Uterus (tissue), 2 donors: Measurements from ENCODE around the gene MCUB.

Source experiments
- CTCF ChIP-seq, 4 experiments: fragments of 200-600 bp in 2 of 4; fragments of 450-650 bp in 2 of 4; sonication (generic) in 2 of 4; IDR thresholded peaks; one replicate each; pipeline ENCODE4 v1.5.1; 2016 to 2019; ENCODE audit warnings: antibody characterized with exemption in 4 of 4, mild to moderate bottlenecking in 2 of 4, moderate library complexity in 1 of 4
- POLR2A ChIP-seq, 2 donors: fragments of 450-650 bp; IDR thresholded peaks; one replicate each; pipeline ENCODE4 v1.6.1; 2016; ENCODE audit warnings: antibody characterized with exemption in 2 of 2, mild to moderate bottlenecking in 1 of 2, moderate library complexity in 1 of 2

GRCh38 chr4:109665783-109666485, 105.9 kb downstream of the MCUB start:
- TF ChIP-seq CTCF (IDR thresholded peaks at IDR 0.05), result no peak
- no peak for TF ChIP-seq POLR2A (IDR thresholded peaks at IDR 0.05)
